ENCODE measurements around the gene ESRRA.
"Not testable (repeated sequence)": the region's sequence is repeated elsewhere in the genome, so short reads cannot be mapped to it uniquely, and the experiment has no call there.

Gene ESRRA

GRCh38 chr11:64303109-64304031 is 2.0 kb upstream of the ESRRA start:
- peaks cover 0 to 6% of the 10 kb centered on the region in 2 donors for H3K36me3 ChIP-seq (ENCODE audit: control insufficient read depth in 2 of 2, insufficient read depth in 2 of 2, low read length in 2 of 2)
- H3K4me1 ChIP-seq (ENCODE audit: control insufficient read depth in 2 of 2, insufficient read depth in 2 of 2, low read length in 2 of 2) = peaks cover 33 to 42% of the 10 kb centered on the region in 2 donors
- H3K4me3 ChIP-seq (ENCODE audit: low read length in 2 of 2) = peak overlapping the region; percentile 73 to 84
- H3K9me3 ChIP-seq (ENCODE audit: control insufficient read depth in 2 of 2, low read length in 2 of 2) = no peaks in the 10 kb centered on the region
- H3K9ac ChIP-seq (ENCODE audit: low read depth in 1 of 2, low read length in 2 of 2) = peak overlapping the region in 1 of 2 donors; percentile 89
- H3K27ac ChIP-seq (ENCODE audit: low read depth in 2 of 2, low read length in 2 of 2) = peak overlapping the region; percentile 99 to 100
- peaks cover 10 to 22% of the 10 kb centered on the region in 2 donors for H3K27me3 ChIP-seq (ENCODE audit: control insufficient read depth in 2 of 2, insufficient read depth in 2 of 2, low read length in 2 of 2)

GRCh38 chr11:64304032-64304315 is 1.4 kb upstream of the ESRRA start:
- H3K4me1 ChIP-seq (ENCODE audit: control insufficient read depth in 2 of 2, insufficient read depth in 2 of 2, low read length in 2 of 2) = peaks cover 33 to 42% of the 10 kb centered on the region in 2 donors
- peaks cover 0 to 6% of the 10 kb centered on the region in 2 donors for H3K36me3 ChIP-seq (ENCODE audit: control insufficient read depth in 2 of 2, insufficient read depth in 2 of 2, low read length in 2 of 2)
- peak overlapping the region; percentile 89 to 90 for H3K9ac ChIP-seq (ENCODE audit: low read depth in 1 of 2, low read length in 2 of 2)
- no peaks in the 10 kb centered on the region for H3K9me3 ChIP-seq (ENCODE audit: control insufficient read depth in 2 of 2, low read length in 2 of 2)
- peak overlapping the region; percentile 73 to 84 for H3K4me3 ChIP-seq (ENCODE audit: low read length in 2 of 2)
- peak overlapping the region; percentile 99 to 100 for H3K27ac ChIP-seq (ENCODE audit: low read depth in 2 of 2, low read length in 2 of 2)
- peaks cover 8 to 16% of the 10 kb centered on the region in 2 donors for H3K27me3 ChIP-seq (ENCODE audit: control insufficient read depth in 2 of 2, insufficient read depth in 2 of 2, low read length in 2 of 2)

GRCh38 chr11:64304316-64305072 is 830 bp upstream of the ESRRA start:
- peak overlapping the region; percentile 99 to 100 for H3K27ac ChIP-seq (ENCODE audit: low read depth in 2 of 2, low read length in 2 of 2)

GRCh38 chr11:64305691-64306562 is 603 bp downstream of the ESRRA start:
- Histone ChIP-seq H3K4me3 (ENCODE audit: low read length in 2 of 2) (peak overlapping the region; percentile 73 to 92), H3K9ac (ENCODE audit: low read depth in 1 of 2, low read length in 2 of 2) (peak overlapping the region; percentile 66 to 71), H3K9me3 (ENCODE audit: control insufficient read depth in 2 of 2, low read length in 2 of 2) (no peaks in the 10 kb centered on the region), H3K4me1 (ENCODE audit: control insufficient read depth in 2 of 2, insufficient read depth in 2 of 2, low read length in 2 of 2) (peaks cover 20 to 24% of the 10 kb centered on the region in 2 donors), H3K27ac (ENCODE audit: low read depth in 2 of 2, low read length in 2 of 2) (peak overlapping the region; percentile 86 to 92), H3K36me3 (ENCODE audit: control insufficient read depth in 2 of 2, insufficient read depth in 2 of 2, low read length in 2 of 2) (peaks cover 0 to 10% of the 10 kb centered on the region in 2 donors), H3K27me3 (ENCODE audit: control insufficient read depth in 2 of 2, insufficient read depth in 2 of 2, low read length in 2 of 2) (no peaks in the 10 kb centered on the region)

More at GRCh38 chr11:64304316-64305072, 830 bp upstream of the ESRRA start:
- no peaks in the 10 kb centered on the region for H3K9me3 ChIP-seq (ENCODE audit: control insufficient read depth in 2 of 2, low read length in 2 of 2)
- peaks cover 8 to 11% of the 10 kb centered on the region in 2 donors for H3K27me3 ChIP-seq (ENCODE audit: control insufficient read depth in 2 of 2, insufficient read depth in 2 of 2, low read length in 2 of 2)
- H3K9ac ChIP-seq (ENCODE audit: low read depth in 1 of 2, low read length in 2 of 2) = peak overlapping the region; percentile 89 to 90
- peaks cover 0 to 6% of the 10 kb centered on the region in 2 donors for H3K36me3 ChIP-seq (ENCODE audit: control insufficient read depth in 2 of 2, insufficient read depth in 2 of 2, low read length in 2 of 2)
- H3K4me3 ChIP-seq (ENCODE audit: low read length in 2 of 2) = peak overlapping the region; percentile 73 to 84
- H3K4me1 ChIP-seq (ENCODE audit: control insufficient read depth in 2 of 2, insufficient read depth in 2 of 2, low read length in 2 of 2) = peaks cover 33 to 38% of the 10 kb centered on the region in 2 donors

DNA sequence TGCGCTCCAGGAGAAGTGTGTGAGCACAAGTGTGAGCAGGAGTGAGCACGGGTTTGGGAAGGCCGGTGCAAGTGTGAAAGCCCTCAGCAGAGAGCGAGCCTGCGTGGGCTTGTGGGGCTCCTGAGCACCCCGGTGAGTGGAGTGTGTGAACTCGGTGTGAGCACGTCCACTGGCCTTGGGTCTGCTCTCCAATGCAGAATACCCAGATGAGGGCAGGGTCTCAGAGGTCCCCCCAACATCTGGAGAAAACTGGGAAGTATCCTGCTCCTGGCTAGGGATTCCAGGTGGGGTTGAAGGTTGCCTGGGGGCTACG is 1.2 kb downstream of the ESRRA start:
- Histone ChIP-seq H3K9me3 (ENCODE audit: control insufficient read depth in 2 of 2, low read length in 2 of 2) (no peaks in the 10 kb centered on the region), H3K36me3 (ENCODE audit: control insufficient read depth in 2 of 2, insufficient read depth in 2 of 2, low read length in 2 of 2) (peaks cover 0 to 12% of the 10 kb centered on the region in 2 donors), H3K27me3 (ENCODE audit: control insufficient read depth in 2 of 2, insufficient read depth in 2 of 2, low read length in 2 of 2) (no peaks in the 10 kb centered on the region), H3K4me3 (ENCODE audit: low read length in 2 of 2) (peak overlapping the region; percentile 73 to 92), H3K9ac (ENCODE audit: low read depth in 1 of 2, low read length in 2 of 2) (peak overlapping the region; percentile 66 to 71), H3K4me1 (ENCODE audit: control insufficient read depth in 2 of 2, insufficient read depth in 2 of 2, low read length in 2 of 2) (peaks cover 20 to 24% of the 10 kb centered on the region in 2 donors), H3K27ac (ENCODE audit: low read depth in 2 of 2, low read length in 2 of 2) (peak overlapping the region; percentile 86 to 92)

DNA sequence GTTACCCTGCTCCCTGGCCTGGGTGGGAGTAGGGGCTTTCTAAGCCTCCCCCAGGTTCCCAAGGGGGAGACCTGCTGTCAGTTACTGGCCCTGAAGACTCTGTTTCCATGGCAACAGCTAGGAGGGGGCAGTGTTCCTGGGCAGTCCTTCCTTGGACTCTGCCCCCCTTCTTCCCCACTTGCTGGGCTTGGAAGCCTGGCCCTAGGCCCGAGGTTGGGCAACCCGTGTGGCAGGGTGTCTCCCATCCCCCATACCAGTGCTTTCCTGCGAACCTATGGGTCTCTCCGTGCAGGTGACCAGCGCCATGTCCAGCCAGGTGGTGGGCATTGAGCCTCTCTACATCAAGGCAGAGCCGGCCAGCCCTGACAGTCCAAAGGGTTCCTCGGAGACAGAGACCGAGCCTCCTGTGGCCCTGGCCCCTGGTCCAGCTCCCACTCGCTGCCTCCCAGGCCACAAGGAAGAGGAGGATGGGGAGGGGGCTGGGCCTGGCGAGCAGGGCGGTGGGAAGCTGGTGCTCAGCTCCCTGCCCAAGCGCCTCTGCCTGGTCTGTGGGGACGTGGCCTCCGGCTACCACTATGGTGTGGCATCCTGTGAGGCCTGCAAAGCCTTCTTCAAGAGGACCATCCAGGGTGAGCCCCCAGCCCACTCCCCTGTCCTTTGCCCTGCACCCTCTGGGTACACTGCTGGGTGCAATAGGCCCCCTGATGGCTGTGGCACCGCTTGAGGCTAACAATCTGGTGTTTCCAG is 1.7 kb downstream of the ESRRA start:
- Histone ChIP-seq H3K9ac (ENCODE audit: low read depth in 1 of 2, low read length in 2 of 2) (peak overlapping the region; percentile 66 to 71), H3K36me3 (ENCODE audit: control insufficient read depth in 2 of 2, insufficient read depth in 2 of 2, low read length in 2 of 2) (peaks cover 0 to 12% of the 10 kb centered on the region in 2 donors), H3K9me3 (ENCODE audit: control insufficient read depth in 2 of 2, low read length in 2 of 2) (no peaks in the 10 kb centered on the region), H3K4me1 (ENCODE audit: control insufficient read depth in 2 of 2, insufficient read depth in 2 of 2, low read length in 2 of 2) (peaks cover 20 to 24% of the 10 kb centered on the region in 2 donors), H3K4me3 (ENCODE audit: low read length in 2 of 2) (peak overlapping the region; percentile 73 to 92), H3K27ac (ENCODE audit: low read depth in 2 of 2, low read length in 2 of 2) (peak overlapping the region; percentile 86 to 92), H3K27me3 (ENCODE audit: control insufficient read depth in 2 of 2, insufficient read depth in 2 of 2, low read length in 2 of 2) (no peaks in the 10 kb centered on the region)

- H3K27me3 ChIP-seq (ENCODE audit: control insufficient read depth in 2 of 2, insufficient read depth in 2 of 2, low read length in 2 of 2); H3K27ac ChIP-seq (ENCODE audit: low read depth in 2 of 2, low read length in 2 of 2); H3K9me3 ChIP-seq (ENCODE audit: control insufficient read depth in 2 of 2, low read length in 2 of 2); H3K9ac ChIP-seq (ENCODE audit: low read depth in 1 of 2, low read length in 2 of 2): not testable (repeated sequence)
- Histone ChIP-seq H3K4me1 (ENCODE audit: control insufficient read depth in 2 of 2, insufficient read depth in 2 of 2, low read length in 2 of 2) (peaks cover 20 to 24% of the 10 kb centered on the region in 2 donors), H3K36me3 (ENCODE audit: control insufficient read depth in 2 of 2, insufficient read depth in 2 of 2, low read length in 2 of 2) (peaks cover 6 to 17% of the 10 kb centered on the region in 2 donors), H3K4me3 (ENCODE audit: low read length in 2 of 2) (peak overlapping the region in 1 of 2 donors; percentile 92)
Observed at GRCh38 chr11:64307795-64308194, 2.5 kb downstream of the ESRRA start.

DNA sequence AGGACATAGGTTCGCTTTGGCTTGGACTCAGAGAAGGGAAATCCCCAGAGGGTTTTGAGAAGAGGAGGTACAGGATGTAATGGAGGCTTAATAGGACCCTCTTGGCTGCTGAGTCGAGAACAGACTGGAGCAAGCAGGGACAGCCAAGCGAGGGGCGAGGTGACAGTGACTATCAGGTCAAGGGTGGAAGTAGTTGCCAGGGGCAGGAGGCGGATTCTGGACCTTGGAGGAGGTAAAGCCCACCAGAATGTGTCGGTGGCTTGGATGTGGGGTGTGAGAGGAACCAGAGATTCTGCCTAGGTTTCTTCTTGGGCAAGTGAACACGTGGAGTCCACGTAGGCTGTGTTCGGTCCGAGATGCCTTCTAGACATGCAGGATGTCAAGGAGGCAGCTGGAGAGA is 7.6 kb downstream of the ESRRA start:
- Histone ChIP-seq H3K9ac (ENCODE audit: low read depth in 1 of 2, low read length in 2 of 2) (peak overlapping the region in 1 of 2 donors; percentile 24), H3K27ac (ENCODE audit: low read depth in 2 of 2, low read length in 2 of 2) (peak overlapping the region in 1 of 2 donors; percentile 28), H3K4me1 (ENCODE audit: control insufficient read depth in 2 of 2, insufficient read depth in 2 of 2, low read length in 2 of 2) (peaks cover 10 to 15% of the 10 kb centered on the region in 2 donors)

DNA sequence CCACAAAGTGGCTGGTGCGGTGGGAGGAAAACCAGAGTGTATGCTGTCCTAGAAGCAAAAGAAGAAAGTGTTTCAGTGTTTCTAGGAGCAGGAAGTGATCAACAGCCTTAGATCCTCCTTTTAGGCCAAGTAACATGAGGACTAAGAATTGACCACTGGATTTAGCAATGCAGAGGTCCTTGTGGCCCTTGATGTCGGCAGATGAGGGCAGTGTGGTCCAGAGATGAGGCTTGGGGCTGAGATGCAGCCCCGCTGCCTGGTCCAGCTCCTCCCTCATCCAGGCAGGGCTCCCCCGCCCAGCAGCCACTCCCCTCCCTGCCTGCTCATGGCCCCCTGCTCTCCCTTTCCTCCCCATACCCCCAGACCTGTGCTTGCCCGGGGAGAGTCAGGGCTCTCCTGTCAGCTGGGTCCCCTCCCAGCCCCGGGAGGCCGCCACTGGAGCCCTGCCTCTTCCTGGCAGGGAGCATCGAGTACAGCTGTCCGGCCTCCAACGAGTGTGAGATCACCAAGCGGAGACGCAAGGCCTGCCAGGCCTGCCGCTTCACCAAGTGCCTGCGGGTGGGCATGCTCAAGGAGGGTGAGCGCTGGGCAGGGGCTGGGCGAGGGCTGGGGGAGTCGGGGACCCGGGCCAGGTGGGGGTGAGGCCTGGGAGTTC is 8.3 kb downstream of the ESRRA start:
- Histone ChIP-seq H3K4me3 (ENCODE audit: low read length in 2 of 2) (peak overlapping the region in 1 of 2 donors; percentile 13), H3K9ac (ENCODE audit: low read depth in 1 of 2, low read length in 2 of 2) (no peak overlapping the region), H3K27me3 (ENCODE audit: control insufficient read depth in 2 of 2, insufficient read depth in 2 of 2, low read length in 2 of 2) (no peaks in the 10 kb centered on the region), H3K4me1 (ENCODE audit: control insufficient read depth in 2 of 2, insufficient read depth in 2 of 2, low read length in 2 of 2) (peaks cover 10 to 15% of the 10 kb centered on the region in 2 donors), H3K9me3 (ENCODE audit: control insufficient read depth in 2 of 2, low read length in 2 of 2) (no peaks in the 10 kb centered on the region), H3K36me3 (ENCODE audit: control insufficient read depth in 2 of 2, insufficient read depth in 2 of 2, low read length in 2 of 2) (peaks cover 35 to 39% of the 10 kb centered on the region in 2 donors), H3K27ac (ENCODE audit: low read depth in 2 of 2, low read length in 2 of 2) (peak overlapping the region in 1 of 2 donors; percentile 28)

More for the DNA sequence above, 7.6 kb downstream of the ESRRA start:
- Histone ChIP-seq H3K9me3 (ENCODE audit: control insufficient read depth in 2 of 2, low read length in 2 of 2) (no peaks in the 10 kb centered on the region), H3K27me3 (ENCODE audit: control insufficient read depth in 2 of 2, insufficient read depth in 2 of 2, low read length in 2 of 2) (no peaks in the 10 kb centered on the region), H3K36me3 (ENCODE audit: control insufficient read depth in 2 of 2, insufficient read depth in 2 of 2, low read length in 2 of 2) (peaks cover 35 to 41% of the 10 kb centered on the region in 2 donors), H3K4me3 (ENCODE audit: low read length in 2 of 2) (no peak overlapping the region)
